ENCODE results near the gene ATP10A. TPM values are rescaled to one million over a fixed set of nuclear protein-coding genes. Genes with fewer than 3 reads are reported as not detected.
"Not testable (repeated sequence)": the region's sequence is repeated elsewhere in the genome, so short reads cannot be mapped to it uniquely, and the experiment has no call there.

Gene ATP10A
- total RNA-seq, 1 experiment from 2014 or later = 2.0 TPM

- Histone ChIP-seq H3K27me3 (ENCODE audit: control insufficient read depth, insufficient read depth, low read length) (no peaks in the 10 kb centered on the region), H3K36me3 (replicated peaks; ENCODE audit: control insufficient read depth, insufficient read depth, low read length) (no peaks in the 10 kb centered on the region), H3K4me3 (ENCODE audit: insufficient read depth, low read depth, low read length) (no peak overlapping the region)
- no peak for DNase-seq
Observed at GRCh38 chr15:25665913-25666312, 197.2 kb downstream of the ATP10A start.

GRCh38 chr15:25664761-25665160 is 198.4 kb downstream of the ATP10A start:
- no peaks in the 10 kb centered on the region for H3K36me3 ChIP-seq (replicated peaks; ENCODE audit: control insufficient read depth, insufficient read depth, low read length)
- no peak for DNase-seq

GRCh38 chr15:25663515-25663914 is 199.6 kb downstream of the ATP10A start:
- no peak for DNase-seq

More at GRCh38 chr15:25664761-25665160, 198.4 kb downstream of the ATP10A start:
- H3K4me3 ChIP-seq (ENCODE audit: insufficient read depth, low read depth, low read length) = no peak overlapping the region
- H3K27me3 ChIP-seq (ENCODE audit: control insufficient read depth, insufficient read depth, low read length) = no peaks in the 10 kb centered on the region

GRCh38 chr15:25661898-25662297 is 201.2 kb downstream of the ATP10A start:
- no peaks in the 10 kb centered on the region for H3K27me3 ChIP-seq (ENCODE audit: control insufficient read depth, insufficient read depth, low read length)
- no peak overlapping the region for H3K4me3 ChIP-seq (ENCODE audit: insufficient read depth, low read depth, low read length)
- H3K36me3 ChIP-seq (replicated peaks; ENCODE audit: control insufficient read depth, insufficient read depth, low read length) = no peaks in the 10 kb centered on the region
- peak; percentile 43 for DNase-seq

More at GRCh38 chr15:25663515-25663914, 199.6 kb downstream of the ATP10A start:
- Histone ChIP-seq H3K27me3 (ENCODE audit: control insufficient read depth, insufficient read depth, low read length) (no peaks in the 10 kb centered on the region), H3K36me3 (replicated peaks; ENCODE audit: control insufficient read depth, insufficient read depth, low read length) (no peaks in the 10 kb centered on the region), H3K4me3 (ENCODE audit: insufficient read depth, low read depth, low read length) (no peak overlapping the region)

- no peak for DNase-seq
- Histone ChIP-seq H3K4me3 (ENCODE audit: insufficient read depth, low read depth, low read length) (no peak overlapping the region), H3K36me3 (replicated peaks; ENCODE audit: control insufficient read depth, insufficient read depth, low read length) (no peaks in the 10 kb centered on the region), H3K27me3 (ENCODE audit: control insufficient read depth, insufficient read depth, low read length) (no peaks in the 10 kb centered on the region)
Observed at GRCh38 chr15:25659251-25659650, 203.9 kb downstream of the ATP10A start.

- no peak for DNase-seq
Observed at GRCh38 chr15:25658560-25658959, 204.6 kb downstream of the ATP10A start.

GRCh38 chr15:25655207-25655948 is 207.7 kb downstream of the ATP10A start:
- Histone ChIP-seq H3K4me3 (ENCODE audit: insufficient read depth, low read depth, low read length) (no peak overlapping the region), H3K27me3 (ENCODE audit: control insufficient read depth, insufficient read depth, low read length) (peaks cover 3% of the 10 kb centered on the region; the same call in 1 of the 2 replicates), H3K36me3 (replicated peaks; ENCODE audit: control insufficient read depth, insufficient read depth, low read length) (no peaks in the 10 kb centered on the region)
- DNase-seq = no peak

More at GRCh38 chr15:25658560-25658959, 204.6 kb downstream of the ATP10A start:
- no peak overlapping the region for H3K4me3 ChIP-seq (ENCODE audit: insufficient read depth, low read depth, low read length)
- H3K27me3 ChIP-seq (ENCODE audit: control insufficient read depth, insufficient read depth, low read length) = no peaks in the 10 kb centered on the region
- no peaks in the 10 kb centered on the region for H3K36me3 ChIP-seq (replicated peaks; ENCODE audit: control insufficient read depth, insufficient read depth, low read length)

- no peak overlapping the region for H3K4me3 ChIP-seq (ENCODE audit: insufficient read depth, low read depth, low read length)
- peaks cover 7% of the 10 kb centered on the region for H3K27me3 ChIP-seq (ENCODE audit: control insufficient read depth, insufficient read depth, low read length)
- no peak for DNase-seq
- H3K36me3 ChIP-seq (replicated peaks; ENCODE audit: control insufficient read depth, insufficient read depth, low read length) = no peaks in the 10 kb centered on the region
Observed at GRCh38 chr15:25653371-25653770, 209.8 kb downstream of the ATP10A start.

- no peak for DNase-seq
- H3K4me3 ChIP-seq (ENCODE audit: insufficient read depth, low read depth, low read length) = no peak overlapping the region
- H3K27me3 ChIP-seq (ENCODE audit: control insufficient read depth, insufficient read depth, low read length) = peaks cover 11% of the 10 kb centered on the region
Observed at GRCh38 chr15:25652704-25653103, 210.4 kb downstream of the ATP10A start.

GRCh38 chr15:25649390-25649789 is 213.7 kb downstream of the ATP10A start:
- Histone ChIP-seq H3K27me3 (ENCODE audit: control insufficient read depth, insufficient read depth, low read length) (peaks cover 29% of the 10 kb centered on the region), H3K4me3 (ENCODE audit: insufficient read depth, low read depth, low read length) (no peak overlapping the region), H3K36me3 (replicated peaks; ENCODE audit: control insufficient read depth, insufficient read depth, low read length) (no peaks in the 10 kb centered on the region)
- no peak for DNase-seq

More at GRCh38 chr15:25652704-25653103, 210.4 kb downstream of the ATP10A start:
- no peaks in the 10 kb centered on the region for H3K36me3 ChIP-seq (replicated peaks; ENCODE audit: control insufficient read depth, insufficient read depth, low read length)

- H3K36me3 ChIP-seq (replicated peaks; ENCODE audit: control insufficient read depth, insufficient read depth, low read length) = no peaks in the 10 kb centered on the region
- no peak overlapping the region for H3K4me3 ChIP-seq (ENCODE audit: insufficient read depth, low read depth, low read length)
- peak; percentile 58 for DNase-seq
- H3K27me3 ChIP-seq (ENCODE audit: control insufficient read depth, insufficient read depth, low read length) = peaks cover 69% of the 10 kb centered on the region
Observed at GRCh38 chr15:25643120-25643519, 220.0 kb downstream of the ATP10A start.

GRCh38 chr15:25641762-25642161 is 221.4 kb downstream of the ATP10A start:
- Histone ChIP-seq H3K4me3 (ENCODE audit: insufficient read depth, low read depth, low read length) (no peak overlapping the region), H3K27me3 (ENCODE audit: control insufficient read depth, insufficient read depth, low read length) (peaks cover 66% of the 10 kb centered on the region), H3K36me3 (replicated peaks; ENCODE audit: control insufficient read depth, insufficient read depth, low read length) (no peaks in the 10 kb centered on the region)
- DNase-seq = no peak

- H3K4me3 ChIP-seq (ENCODE audit: insufficient read depth, low read depth, low read length) = no peak overlapping the region
- H3K27me3 ChIP-seq (ENCODE audit: control insufficient read depth, insufficient read depth, low read length) = peaks cover 69% of the 10 kb centered on the region
Observed at GRCh38 chr15:25641361-25641760, 221.8 kb downstream of the ATP10A start.

GRCh38 chr15:25640959-25641358 is 222.2 kb downstream of the ATP10A start:
- not testable (repeated sequence) for H3K4me3 ChIP-seq (ENCODE audit: insufficient read depth, low read depth, low read length); H3K36me3 ChIP-seq (replicated peaks; ENCODE audit: control insufficient read depth, insufficient read depth, low read length)
- peaks cover 67% of the 10 kb centered on the region for H3K27me3 ChIP-seq (ENCODE audit: control insufficient read depth, insufficient read depth, low read length)

More at GRCh38 chr15:25641361-25641760, 221.8 kb downstream of the ATP10A start:
- H3K36me3 ChIP-seq (replicated peaks; ENCODE audit: control insufficient read depth, insufficient read depth, low read length) = no peaks in the 10 kb centered on the region
- no peak for DNase-seq

GRCh38 chr15:25640381-25640780 is 222.7 kb downstream of the ATP10A start:
- H3K4me3 ChIP-seq (ENCODE audit: insufficient read depth, low read depth, low read length) = no peak overlapping the region
- H3K27me3 ChIP-seq (ENCODE audit: control insufficient read depth, insufficient read depth, low read length) = peaks cover 64% of the 10 kb centered on the region
- H3K36me3 ChIP-seq (replicated peaks; ENCODE audit: control insufficient read depth, insufficient read depth, low read length) = no peaks in the 10 kb centered on the region
- DNase-seq = no peak

More at GRCh38 chr15:25640959-25641358, 222.2 kb downstream of the ATP10A start:
- not testable (repeated sequence) for DNase-seq

All from H7 (cell line).